Measurements from ENCODE around the gene SETBP1.

DNA sequence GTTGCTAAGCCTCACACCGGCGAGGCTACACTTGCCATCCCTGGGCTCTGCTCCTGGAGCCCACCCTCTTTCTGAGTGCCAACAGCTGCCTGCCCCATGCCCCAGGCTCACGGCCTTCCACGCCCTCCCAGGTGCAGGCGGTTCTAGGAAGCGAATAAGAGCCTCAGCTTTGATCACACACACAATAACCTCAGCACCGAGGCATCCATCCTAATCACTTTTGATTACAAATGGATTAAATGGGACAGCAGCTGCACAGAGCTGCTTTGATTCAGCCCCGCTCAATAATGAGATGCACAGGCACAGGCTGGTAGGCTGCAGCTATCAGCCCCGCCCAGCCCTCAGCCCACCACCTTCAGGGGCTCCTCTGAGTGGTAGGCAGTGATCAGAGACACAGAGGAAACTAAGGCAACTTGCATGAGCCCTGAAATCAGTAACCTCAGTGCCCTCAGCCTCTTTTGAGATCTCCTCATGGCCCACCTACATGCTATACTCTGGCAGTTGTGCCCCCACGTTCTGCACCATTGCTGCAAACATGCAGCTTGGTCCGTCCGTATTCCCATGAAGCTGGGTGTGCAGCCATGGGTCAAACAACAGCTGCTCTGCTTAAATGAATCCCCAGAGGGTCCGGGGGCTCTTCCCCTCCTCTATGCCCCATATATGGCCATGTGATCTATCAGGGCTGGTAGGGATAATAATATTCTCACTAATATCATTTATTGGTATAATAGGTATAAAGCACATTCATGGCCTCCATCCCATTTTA, 171.4 kb downstream of the SETBP1 start:
- TF ChIP-seq, protein P1, sequence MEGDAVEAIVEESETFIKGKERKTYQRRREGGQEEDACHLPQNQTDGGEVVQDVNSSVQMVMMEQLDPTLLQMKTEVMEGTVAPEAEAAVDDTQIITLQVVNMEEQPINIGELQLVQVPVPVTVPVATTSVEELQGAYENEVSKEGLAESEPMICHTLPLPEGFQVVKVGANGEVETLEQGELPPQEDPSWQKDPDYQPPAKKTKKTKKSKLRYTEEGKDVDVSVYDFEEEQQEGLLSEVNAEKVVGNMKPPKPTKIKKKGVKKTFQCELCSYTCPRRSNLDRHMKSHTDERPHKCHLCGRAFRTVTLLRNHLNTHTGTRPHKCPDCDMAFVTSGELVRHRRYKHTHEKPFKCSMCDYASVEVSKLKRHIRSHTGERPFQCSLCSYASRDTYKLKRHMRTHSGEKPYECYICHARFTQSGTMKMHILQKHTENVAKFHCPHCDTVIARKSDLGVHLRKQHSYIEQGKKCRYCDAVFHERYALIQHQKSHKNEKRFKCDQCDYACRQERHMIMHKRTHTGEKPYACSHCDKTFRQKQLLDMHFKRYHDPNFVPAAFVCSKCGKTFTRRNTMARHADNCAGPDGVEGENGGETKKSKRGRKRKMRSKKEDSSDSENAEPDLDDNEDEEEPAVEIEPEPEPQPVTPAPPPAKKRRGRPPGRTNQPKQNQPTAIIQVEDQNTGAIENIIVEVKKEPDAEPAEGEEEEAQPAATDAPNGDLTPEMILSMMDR (IDR thresholded peaks at IDR 0.05) = no peak
- no peak for TF ChIP-seq EZH2phosphoT487 (IDR thresholded peaks at IDR 0.05)

Data from neural progenitor cell (in vitro differentiated cells).